GM12891 (cell line): Measurements from ENCODE around the gene MIGA1.
"Not testable (repeated sequence)": the region's sequence is repeated elsewhere in the genome, so short reads cannot be mapped to it uniquely, and the experiment has no call there.

Experiments used
- PAX5 ChIP-seq: IDR thresholded peaks from 2 replicates; pipeline ENCODE4 v1.6.1; 2011; ENCODE audit warnings: low read length, moderate library complexity, mild to moderate bottlenecking; ENCODE audit not compliant: insufficient read depth, severe bottlenecking
- POLR2A ChIP-seq: IDR thresholded peaks from 2 replicates; pipeline ENCODE4 v1.6.1; 2011; ENCODE audit warnings: low read depth, low read length, control low read depth
- POLR2AphosphoS5 ChIP-seq: IDR thresholded peaks from 2 replicates; pipeline ENCODE4 v1.6.1; 2011; ENCODE audit warnings: low read depth, low read length, control low read depth
- POU2F2 ChIP-seq: IDR thresholded peaks from 2 replicates; pipeline ENCODE4 v1.6.1; 2011; ENCODE audit warnings: low read depth, mild to moderate bottlenecking, control low read depth, low read length, moderate library complexity

GRCh38 chr1:77918918-77919317 is 139.5 kb downstream of the MIGA1 start:
- not testable (repeated sequence) for TF ChIP-seq POLR2AphosphoS5, POU2F2, PAX5, POLR2A
